ENCODE data around the gene BMF.

- TF ChIP-seq EZH2 (IDR thresholded peaks at IDR 0.05; ENCODE audit: borderline replicate concordance, insufficient read depth, low read length, poor library complexity, severe bottlenecking) (no peak), CTCF (IDR thresholded peaks at IDR 0.05; ENCODE audit: poor library complexity, severe bottlenecking) (no peak), EP300 (conservative IDR thresholded peaks at IDR 0.05; ENCODE audit: poor library complexity, severe bottlenecking) (no peak)
Measured at GRCh38 chr15:40155270-40155910, 46.7 kb upstream of the BMF start.
